ENCODE data around the gene JUND.

GRCh38 chr19:18304208-18304457, 22.7 kb upstream of the JUND start:
- TF ChIP-seq GATA2 (IDR thresholded peaks at IDR 0.05; ENCODE audit: low read depth, low read length) (no peak), GATA3 (IDR thresholded peaks at IDR 0.05; ENCODE audit: low read depth, low read length) (no peak)
